Measurements from ENCODE around the gene ZNF354B.
"Not testable (repeated sequence)": the region's sequence is repeated elsewhere in the genome, so short reads cannot be mapped to it uniquely, and the experiment has no call there.

ZNF354B gene

GRCh38 chr5:178859625-178860521 is at the start of gene ZNF354B:
TSS of gene ZNF354B (plus strand) at chr5:178859953. CDS start at chr5:178861048, 1,095 bp downstream.
- peak; percentile 92 to 93 for DNase-seq

- DNase-seq: no peak
Measured at GRCh38 chr5:178817506-178817905, 42.2 kb upstream of the ZNF354B start.

- DNase-seq: no peak
Measured at GRCh38 chr5:178818094-178818493, 41.7 kb upstream of the ZNF354B start.

- DNase-seq: no peak
Measured at GRCh38 chr5:178820001-178820400, 39.8 kb upstream of the ZNF354B start.

- no peak for DNase-seq
Measured at GRCh38 chr5:178825444-178825843, 34.3 kb upstream of the ZNF354B start.

GRCh38 chr5:178826216-178826615 is 33.5 kb upstream of the ZNF354B start:
- no peak for DNase-seq

- DNase-seq: no peak
Measured at GRCh38 chr5:178827636-178828035, 32.1 kb upstream of the ZNF354B start.

- DNase-seq: no peak
Measured at GRCh38 chr5:178831049-178831448, 28.7 kb upstream of the ZNF354B start.

- DNase-seq: no peak
Measured at GRCh38 chr5:178832618-178833201, 27.0 kb upstream of the ZNF354B start.

GRCh38 chr5:178836628-178837027 is 23.1 kb upstream of the ZNF354B start:
- no peak for DNase-seq

- not testable (repeated sequence) for DNase-seq
Measured at GRCh38 chr5:178838695-178839318, 20.9 kb upstream of the ZNF354B start.

GRCh38 chr5:178839319-178839704 is 20.4 kb upstream of the ZNF354B start:
- DNase-seq: peak; percentile 42 to 43

GRCh38 chr5:178840399-178840798 is 19.4 kb upstream of the ZNF354B start:
- DNase-seq: not testable (repeated sequence)

- DNase-seq: no peak
Measured at GRCh38 chr5:178849316-178849715, 10.4 kb upstream of the ZNF354B start.

GRCh38 chr5:178851951-178852350 is 7.8 kb upstream of the ZNF354B start:
- no peak for DNase-seq

GRCh38 chr5:178854284-178854683 is 5.5 kb upstream of the ZNF354B start:
- DNase-seq: no peak

- DNase-seq: not testable (repeated sequence)
Measured at GRCh38 chr5:178860615-178861014, 862 bp downstream of the ZNF354B start.

GRCh38 chr5:178861627-178862026 is 1.9 kb downstream of the ZNF354B start:
- no peak for DNase-seq

- DNase-seq: no peak
Measured at GRCh38 chr5:178866946-178867345, 7.2 kb downstream of the ZNF354B start.

- DNase-seq: no peak
Measured at GRCh38 chr5:178869577-178869976, 9.8 kb downstream of the ZNF354B start.

GRCh38 chr5:178870411-178870810 is 10.7 kb downstream of the ZNF354B start:
- DNase-seq: no peak

GRCh38 chr5:178872302-178872701 is 12.5 kb downstream of the ZNF354B start:
- DNase-seq: no peak

- DNase-seq: not testable (repeated sequence)
Measured at GRCh38 chr5:178883115-178883694, 23.5 kb downstream of the ZNF354B start.

Data from CD4-positive, alpha-beta T cell treated with Interleukin-4 for 1 hour (primary cell).